ENCODE measurements around the gene ESR1.

ESR1 gene

DNA sequence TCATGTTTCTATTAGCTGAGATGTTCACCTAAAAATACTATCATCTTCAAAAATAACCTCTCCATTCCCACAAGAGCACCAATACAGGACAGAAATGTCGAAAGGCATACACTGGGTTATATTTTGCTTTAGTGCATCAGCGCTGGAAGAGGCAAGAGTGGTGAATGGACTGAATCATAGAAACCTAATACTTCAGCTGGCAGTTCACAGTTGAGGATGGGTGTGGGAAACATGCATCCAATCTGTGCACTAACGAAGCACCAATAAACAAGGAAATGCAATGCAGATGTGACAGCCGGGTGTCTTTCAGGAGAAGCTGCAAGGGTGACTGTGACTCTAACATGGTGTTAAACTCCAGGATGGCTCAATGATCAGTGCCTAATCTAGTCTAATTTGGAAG, 365.8 kb downstream of the ESR1 start:
- TF ChIP-seq, protein P1, sequence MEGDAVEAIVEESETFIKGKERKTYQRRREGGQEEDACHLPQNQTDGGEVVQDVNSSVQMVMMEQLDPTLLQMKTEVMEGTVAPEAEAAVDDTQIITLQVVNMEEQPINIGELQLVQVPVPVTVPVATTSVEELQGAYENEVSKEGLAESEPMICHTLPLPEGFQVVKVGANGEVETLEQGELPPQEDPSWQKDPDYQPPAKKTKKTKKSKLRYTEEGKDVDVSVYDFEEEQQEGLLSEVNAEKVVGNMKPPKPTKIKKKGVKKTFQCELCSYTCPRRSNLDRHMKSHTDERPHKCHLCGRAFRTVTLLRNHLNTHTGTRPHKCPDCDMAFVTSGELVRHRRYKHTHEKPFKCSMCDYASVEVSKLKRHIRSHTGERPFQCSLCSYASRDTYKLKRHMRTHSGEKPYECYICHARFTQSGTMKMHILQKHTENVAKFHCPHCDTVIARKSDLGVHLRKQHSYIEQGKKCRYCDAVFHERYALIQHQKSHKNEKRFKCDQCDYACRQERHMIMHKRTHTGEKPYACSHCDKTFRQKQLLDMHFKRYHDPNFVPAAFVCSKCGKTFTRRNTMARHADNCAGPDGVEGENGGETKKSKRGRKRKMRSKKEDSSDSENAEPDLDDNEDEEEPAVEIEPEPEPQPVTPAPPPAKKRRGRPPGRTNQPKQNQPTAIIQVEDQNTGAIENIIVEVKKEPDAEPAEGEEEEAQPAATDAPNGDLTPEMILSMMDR (conservative IDR thresholded peaks at IDR 0.05; ENCODE audit: control insufficient read depth, insufficient read depth, low read depth, low read length) = no peak
- peak; percentile 8 for DNase-seq (ENCODE audit: low read depth)
- no peak overlapping the region for H3K4me3 ChIP-seq (ENCODE audit: control insufficient read depth, low read depth, low read length)

- no peak for DNase-seq (ENCODE audit: low read depth)
- TF ChIP-seq, protein P1 (conservative IDR thresholded peaks at IDR 0.05; ENCODE audit: control insufficient read depth, insufficient read depth, low read depth, low read length) = no peak
- H3K4me3 ChIP-seq (ENCODE audit: control insufficient read depth, low read depth, low read length) = no peak overlapping the region
Measured at GRCh38 chr6:152173957-152174356, 366.5 kb downstream of the ESR1 start.

DNA sequence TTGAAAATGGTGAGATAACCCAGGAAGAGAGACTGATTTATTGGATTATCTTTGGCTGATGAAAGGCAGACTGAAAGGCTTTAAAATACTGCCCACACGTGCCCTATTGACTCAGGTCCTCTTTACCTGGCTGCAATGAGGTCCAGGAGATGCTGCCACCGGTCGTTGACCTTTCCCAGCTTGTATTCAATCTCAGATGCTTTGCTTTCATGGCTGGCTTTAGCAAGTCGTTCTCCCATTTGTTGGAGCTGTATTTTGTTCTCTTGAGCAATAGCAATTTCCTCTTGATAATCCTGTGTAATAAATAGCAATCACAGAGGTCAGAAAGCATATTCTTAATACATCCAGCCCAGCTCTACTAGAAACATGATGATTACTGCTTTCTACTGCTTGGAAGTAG, 368.8 kb downstream of the ESR1 start:
- H3K4me3 ChIP-seq (ENCODE audit: control insufficient read depth, low read depth, low read length) = no peak overlapping the region
- TF ChIP-seq, protein P1 (conservative IDR thresholded peaks at IDR 0.05; ENCODE audit: control insufficient read depth, insufficient read depth, low read depth, low read length) = no peak
- no peak for DNase-seq (ENCODE audit: low read depth)
